GM19099 (cell line): ENCODE data around the gene FHIT.

Experiments
- POLR2A ChIP-seq: IDR thresholded peaks from 3 replicates; pipeline ENCODE4 v1.6.1; 2011; ENCODE audit warnings: low read depth; ENCODE audit not compliant: insufficient read length; ENCODE audit errors: extremely low read depth

FHIT gene

GRCh38 chr3:61247191-61247590 lies 4.1 kb downstream of the FHIT start:
- TF ChIP-seq POLR2A, result no peak

GRCh38 chr3:61239871-61240270 lies 11.4 kb downstream of the FHIT start:
- no peak for TF ChIP-seq POLR2A

- no peak for TF ChIP-seq POLR2A
Observed at GRCh38 chr3:61237858-61238257, 13.4 kb downstream of the FHIT start.

GRCh38 chr3:61236556-61236955 lies 14.7 kb downstream of the FHIT start:
- TF ChIP-seq POLR2A, result peak; percentile 24

GRCh38 chr3:61233746-61234145 lies 17.5 kb downstream of the FHIT start:
- TF ChIP-seq POLR2A, result no peak

GRCh38 chr3:61231693-61232092 lies 19.6 kb downstream of the FHIT start:
- no peak for TF ChIP-seq POLR2A

GRCh38 chr3:61227799-61228198 lies 23.5 kb downstream of the FHIT start:
- TF ChIP-seq POLR2A, result no peak

GRCh38 chr3:61226166-61226686 lies 25.0 kb downstream of the FHIT start:
- no peak for TF ChIP-seq POLR2A

- TF ChIP-seq POLR2A, result no peak
Observed at GRCh38 chr3:61224823-61225222, 26.4 kb downstream of the FHIT start.

- no peak for TF ChIP-seq POLR2A
Observed at GRCh38 chr3:61223451-61223850, 27.8 kb downstream of the FHIT start.

- no peak for TF ChIP-seq POLR2A
Observed at GRCh38 chr3:61222467-61222866, 28.8 kb downstream of the FHIT start.

GRCh38 chr3:61221759-61222362 lies 29.4 kb downstream of the FHIT start:
- no peak for TF ChIP-seq POLR2A

GRCh38 chr3:61218504-61218903 lies 32.7 kb downstream of the FHIT start:
- TF ChIP-seq POLR2A, result no peak

- no peak for TF ChIP-seq POLR2A
Observed at GRCh38 chr3:61202086-61202485, 49.2 kb downstream of the FHIT start.

- no peak for TF ChIP-seq POLR2A
Observed at GRCh38 chr3:61201071-61201470, 50.2 kb downstream of the FHIT start.

GRCh38 chr3:61200270-61200669 lies 51.0 kb downstream of the FHIT start:
- no peak for TF ChIP-seq POLR2A

- TF ChIP-seq POLR2A, result no peak
Observed at GRCh38 chr3:61199843-61200242, 51.4 kb downstream of the FHIT start.

GRCh38 chr3:61194892-61195538 lies 56.2 kb downstream of the FHIT start:
- TF ChIP-seq POLR2A, result no peak

GRCh38 chr3:61192222-61192621 lies 59.0 kb downstream of the FHIT start:
- no peak for TF ChIP-seq POLR2A
